ENCODE results near the gene JUP. TPM values are rescaled to one million over a fixed set of nuclear protein-coding genes. Genes with fewer than 3 reads are reported as not detected.

JUP gene
- total RNA-seq, 1 donor from 2014 or later, result 28.5 TPM

- H3K9ac ChIP-seq, result no peak overlapping the region
- H2AFZ ChIP-seq (replicated peaks), result no peak overlapping the region
- Mint-ChIP-seq H3K4me3 (no peak overlapping the region), H3K27ac (no peak overlapping the region), H3K36me3 (peaks cover 10% of the 10 kb centered on the region), H3K9me3 (no peaks in the 10 kb centered on the region), H3K4me1 (peaks cover 43% of the 10 kb centered on the region), H3K27me3 (ENCODE audit: insufficient read depth, low read depth) (peaks cover 3% of the 10 kb centered on the region)
- H3K79me2 ChIP-seq (ENCODE audit: low read depth), result peaks cover 50% of the 10 kb centered on the region
- H3K36me3 ChIP-seq, result no peaks in the 10 kb centered on the region
- H3K27ac ChIP-seq, result no peak overlapping the region
- peaks cover 42% of the 10 kb centered on the region for H3K4me1 ChIP-seq
- H3K4me2 ChIP-seq, result no peak overlapping the region
- no peak for TF ChIP-seq CTCF (IDR thresholded peaks at IDR 0.05)
- peaks cover 67% of the 10 kb centered on the region for H4K20me1 ChIP-seq (ENCODE audit: low read depth)
- no peaks in the 10 kb centered on the region for H3K27me3 ChIP-seq
- no peak for DNase-seq (ENCODE audit: low spot score)
- no peaks in the 10 kb centered on the region for H3K9me3 ChIP-seq (ENCODE audit: low read depth)
- H3K4me3 ChIP-seq, result no peak overlapping the region
- H3F3A ChIP-seq (ENCODE audit: low read depth), result peaks cover 33% of the 10 kb centered on the region
Observed at GRCh38 chr17:41772586-41773189, 13.8 kb downstream of the JUP start.

DNA sequence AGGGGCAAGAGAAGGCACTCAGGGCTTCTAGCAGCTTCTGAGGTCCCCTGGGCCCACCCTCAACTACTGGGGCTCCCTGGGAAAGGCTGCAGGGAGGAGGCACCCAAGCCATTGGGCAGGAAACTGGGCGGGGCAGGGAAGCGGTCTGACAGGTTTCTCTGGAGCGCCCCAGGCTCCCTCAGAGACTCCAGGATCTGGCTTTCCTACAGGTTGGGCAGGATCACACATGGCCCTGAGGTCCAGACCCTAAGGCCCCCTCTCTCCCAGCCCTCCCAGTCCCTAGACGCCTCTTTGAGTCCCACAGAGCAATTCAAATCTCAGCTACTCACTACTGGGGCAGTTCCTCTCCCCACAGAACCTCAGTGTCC lies 14.3 kb downstream of the JUP start:
- Histone ChIP-seq H3K4me3 (no peak overlapping the region), H3K27ac (no peak overlapping the region), H3K79me2 (ENCODE audit: low read depth) (peaks cover 45% of the 10 kb centered on the region), H3K27me3 (no peaks in the 10 kb centered on the region), H2AFZ (replicated peaks) (no peak overlapping the region), H3K4me1 (peaks cover 38% of the 10 kb centered on the region), H3K36me3 (no peaks in the 10 kb centered on the region), H4K20me1 (ENCODE audit: low read depth) (peaks cover 62% of the 10 kb centered on the region), H3F3A (ENCODE audit: low read depth) (peaks cover 29% of the 10 kb centered on the region), H3K9me3 (ENCODE audit: low read depth) (no peaks in the 10 kb centered on the region), H3K9ac (no peak overlapping the region), H3K4me2 (no peak overlapping the region)
- H3K9me3 Mint-ChIP-seq, result no peaks in the 10 kb centered on the region
- H3K27ac Mint-ChIP-seq, result no peak overlapping the region
- TF ChIP-seq EZH2 (IDR thresholded peaks at IDR 0.05) (no peak), CTCF (IDR thresholded peaks at IDR 0.05) (no peak), EZH2phosphoT487 (IDR thresholded peaks at IDR 0.05) (no peak)
- H3K36me3 Mint-ChIP-seq, result peaks cover 12% of the 10 kb centered on the region
- DNase-seq (ENCODE audit: low spot score), result no peak
- H3K4me3 Mint-ChIP-seq, result no peak overlapping the region
- H3K4me1 Mint-ChIP-seq, result peaks cover 39% of the 10 kb centered on the region
- peaks cover 4% of the 10 kb centered on the region for H3K27me3 Mint-ChIP-seq (ENCODE audit: insufficient read depth, low read depth)

DNA sequence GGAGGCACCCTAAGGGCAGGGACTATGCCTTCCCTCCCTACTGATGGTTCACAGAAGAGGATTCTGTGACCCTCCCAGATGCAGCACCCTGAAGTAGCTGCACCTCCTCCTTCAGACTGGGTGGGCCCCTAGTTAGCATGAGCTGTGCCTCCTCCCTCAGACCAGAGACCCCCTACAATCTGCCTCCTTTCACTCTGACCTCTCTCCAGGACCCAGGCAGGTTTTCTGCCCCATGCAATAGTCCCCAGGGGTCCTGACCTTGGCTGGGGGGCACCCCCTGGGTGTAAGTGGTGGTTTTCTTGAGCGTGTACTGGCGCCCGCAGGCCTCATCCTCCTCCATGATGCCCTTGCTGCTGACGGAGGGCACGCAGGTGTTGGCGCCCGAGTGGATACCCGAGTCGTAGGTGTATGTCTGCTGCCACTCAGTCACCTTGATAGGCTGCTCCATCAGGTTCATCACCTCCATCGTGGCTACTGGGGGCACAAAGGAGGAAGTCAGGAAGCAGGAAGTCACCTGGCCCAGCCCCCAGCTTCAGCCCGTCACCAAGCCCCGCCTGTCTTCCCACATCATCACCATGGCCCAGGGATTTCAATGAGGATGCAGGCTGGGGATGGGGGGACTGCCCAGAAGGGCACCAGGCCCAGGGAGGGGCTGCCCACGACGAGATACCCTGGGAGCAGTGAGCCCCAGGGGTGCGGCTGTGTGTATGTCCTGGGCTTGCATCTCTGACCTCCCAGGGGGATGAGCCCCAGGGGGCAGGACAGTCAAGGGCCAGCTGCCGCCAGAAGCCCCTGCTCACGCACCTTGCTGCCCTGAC lies 14.9 kb downstream of the JUP start:
- Mint-ChIP-seq H3K4me1 (peaks cover 35% of the 10 kb centered on the region), H3K9me3 (no peaks in the 10 kb centered on the region), H3K27ac (no peak overlapping the region), H3K36me3 (peaks cover 14% of the 10 kb centered on the region), H3K27me3 (ENCODE audit: insufficient read depth, low read depth) (peaks cover 4% of the 10 kb centered on the region), H3K4me3 (no peak overlapping the region)
- Histone ChIP-seq H4K20me1 (ENCODE audit: low read depth) (peaks cover 56% of the 10 kb centered on the region), H3K4me1 (peaks cover 31% of the 10 kb centered on the region), H3K4me2 (no peak overlapping the region), H3K79me2 (ENCODE audit: low read depth) (peaks cover 39% of the 10 kb centered on the region), H3K36me3 (no peaks in the 10 kb centered on the region), H3K27me3 (no peaks in the 10 kb centered on the region), H2AFZ (replicated peaks) (no peak overlapping the region), H3K9me3 (ENCODE audit: low read depth) (no peaks in the 10 kb centered on the region), H3K27ac (no peak overlapping the region), H3K9ac (no peak overlapping the region), H3K4me3 (no peak overlapping the region), H3F3A (ENCODE audit: low read depth) (peaks cover 23% of the 10 kb centered on the region)
- no peak for TF ChIP-seq CTCF (IDR thresholded peaks at IDR 0.05)
- no peak for TF ChIP-seq EZH2 (IDR thresholded peaks at IDR 0.05)
- TF ChIP-seq EZH2phosphoT487 (IDR thresholded peaks at IDR 0.05), result no peak
- no peak for DNase-seq (ENCODE audit: low spot score)
